ENCODE measurements around the gene SZRD1.

DNA sequence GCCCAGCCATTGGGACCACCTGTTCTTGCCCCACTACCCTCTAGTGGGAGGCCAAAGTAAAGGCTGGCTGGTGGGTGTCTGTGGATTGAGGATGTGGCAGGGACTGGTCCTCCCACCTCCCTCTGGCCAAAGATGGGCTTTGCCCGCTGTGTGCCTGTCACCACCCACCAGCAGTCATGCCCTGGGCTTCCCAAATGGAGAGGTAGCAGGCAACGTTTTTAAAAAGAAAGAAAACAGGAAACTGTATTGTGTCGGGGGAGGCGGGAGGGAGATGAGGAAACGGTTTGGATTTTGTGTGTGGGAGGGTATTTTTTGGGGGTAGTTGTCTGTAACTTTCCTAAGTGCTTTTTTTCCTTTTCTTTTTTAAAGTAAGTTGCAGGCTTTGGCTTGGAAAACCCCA lies 30.1 kb downstream of the SZRD1 start:
- TF ChIP-seq, protein P1, sequence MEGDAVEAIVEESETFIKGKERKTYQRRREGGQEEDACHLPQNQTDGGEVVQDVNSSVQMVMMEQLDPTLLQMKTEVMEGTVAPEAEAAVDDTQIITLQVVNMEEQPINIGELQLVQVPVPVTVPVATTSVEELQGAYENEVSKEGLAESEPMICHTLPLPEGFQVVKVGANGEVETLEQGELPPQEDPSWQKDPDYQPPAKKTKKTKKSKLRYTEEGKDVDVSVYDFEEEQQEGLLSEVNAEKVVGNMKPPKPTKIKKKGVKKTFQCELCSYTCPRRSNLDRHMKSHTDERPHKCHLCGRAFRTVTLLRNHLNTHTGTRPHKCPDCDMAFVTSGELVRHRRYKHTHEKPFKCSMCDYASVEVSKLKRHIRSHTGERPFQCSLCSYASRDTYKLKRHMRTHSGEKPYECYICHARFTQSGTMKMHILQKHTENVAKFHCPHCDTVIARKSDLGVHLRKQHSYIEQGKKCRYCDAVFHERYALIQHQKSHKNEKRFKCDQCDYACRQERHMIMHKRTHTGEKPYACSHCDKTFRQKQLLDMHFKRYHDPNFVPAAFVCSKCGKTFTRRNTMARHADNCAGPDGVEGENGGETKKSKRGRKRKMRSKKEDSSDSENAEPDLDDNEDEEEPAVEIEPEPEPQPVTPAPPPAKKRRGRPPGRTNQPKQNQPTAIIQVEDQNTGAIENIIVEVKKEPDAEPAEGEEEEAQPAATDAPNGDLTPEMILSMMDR (IDR thresholded peaks at IDR 0.05): no peak
- TF ChIP-seq POLR2AphosphoS5 (IDR thresholded peaks at IDR 0.05) (no peak), POLR2A (IDR thresholded peaks at IDR 0.05) (no peak)

Measured in sigmoid colon (tissue), 4 donors.